Astrocyte (in vitro differentiated cells and primary cell): ENCODE measurements around the gene DNAH3. TPM values are rescaled to one million over a fixed set of nuclear protein-coding genes. Genes with fewer than 3 reads are reported as not detected.

ENCODE experiments used
- DNase-seq: peaks from one replicate; pipeline ENCODE4 v3.0.0-alpha.2; 2010; ENCODE audit warnings: low read depth
- FAIRE-seq: peaks from 2 replicates; lab custom pipeline; 2011; peaks lifted over from hg19 to GRCh38; lab: Jason Lieb, UNC
- H2AFZ ChIP-seq: 2 replicates; pipeline ENCODE4 v1.6.0; 2012; ENCODE audit warnings: low read depth, low read length, inconsistent platforms
- H3K27ac ChIP-seq: 2 replicates; pipeline ENCODE4 v1.5.1; 2011; ENCODE audit warnings: low read depth, low read length, inconsistent platforms
- H3K27me3 ChIP-seq: 2 replicates; pipeline ENCODE4 v1.6.0; 2011; ENCODE audit warnings: low read length, inconsistent platforms; ENCODE audit not compliant: insufficient read depth
- H3K36me3 ChIP-seq: 2 replicates; pipeline ENCODE4 v1.5.1; 2011; ENCODE audit warnings: low read length, inconsistent platforms; ENCODE audit not compliant: insufficient read depth
- H3K4me1 ChIP-seq: 2 replicates; pipeline ENCODE4 v1.5.1; 2011; ENCODE audit warnings: low read length, inconsistent platforms; ENCODE audit not compliant: insufficient read depth
- H3K4me2 ChIP-seq: 2 replicates; pipeline ENCODE4 v1.6.0; 2012; ENCODE audit warnings: low read length, inconsistent platforms
- H3K4me3 ChIP-seq: 2 replicates; pipeline ENCODE4 v1.5.1; 2011; ENCODE audit warnings: low read depth, mild to moderate bottlenecking, low read length, inconsistent platforms; ENCODE audit not compliant: insufficient read depth
- H3K79me2 ChIP-seq: 2 replicates; pipeline ENCODE4 v1.6.0; 2012; ENCODE audit warnings: mild to moderate bottlenecking, low read length, inconsistent platforms; ENCODE audit not compliant: insufficient read depth
- H3K9ac ChIP-seq: 2 replicates; pipeline ENCODE4 v1.6.0; 2012; ENCODE audit warnings: mild to moderate bottlenecking, low read length, inconsistent platforms
- H3K9me3 ChIP-seq: 2 replicates; pipeline ENCODE4 v1.5.1; 2012; ENCODE audit warnings: low read depth, mild to moderate bottlenecking, low read length, inconsistent platforms; ENCODE audit not compliant: insufficient read depth
- H4K20me1 ChIP-seq: 2 replicates; pipeline ENCODE4 v1.6.0; 2012; ENCODE audit warnings: low read length, inconsistent platforms; ENCODE audit not compliant: insufficient read depth
- H3K27ac Mint-ChIP-seq: one replicate; pipeline ENCODE4 v1.8.0; 2021; ENCODE audit warnings: mild to moderate bottlenecking, mixed read lengths; ENCODE audit not compliant: unreplicated experiment
- H3K27me3 Mint-ChIP-seq: one replicate; pipeline ENCODE4 v1.8.0; 2021; ENCODE audit warnings: low read depth, mixed read lengths; ENCODE audit not compliant: unreplicated experiment
- H3K36me3 Mint-ChIP-seq: one replicate; pipeline ENCODE4 v1.8.0; 2021; ENCODE audit warnings: low read depth, mixed read lengths; ENCODE audit not compliant: unreplicated experiment
- H3K4me1 Mint-ChIP-seq: one replicate; pipeline ENCODE4 v1.8.0; 2021; ENCODE audit warnings: low read depth, mixed read lengths; ENCODE audit not compliant: unreplicated experiment
- H3K4me3 Mint-ChIP-seq: one replicate; pipeline ENCODE4 v1.8.0; 2021; ENCODE audit warnings: mild to moderate bottlenecking, moderate library complexity, mixed read lengths; ENCODE audit not compliant: unreplicated experiment
- H3K9me3 Mint-ChIP-seq: one replicate; pipeline ENCODE4 v1.8.0; 2021; ENCODE audit warnings: mild to moderate bottlenecking, mixed read lengths; ENCODE audit not compliant: unreplicated experiment
- EZH2 ChIP-seq: IDR thresholded peaks from 2 replicates; pipeline ENCODE4 v1.6.1; 2012; ENCODE audit warnings: mild to moderate bottlenecking, low read length, inconsistent platforms; ENCODE audit not compliant: insufficient read depth
- total RNA-seq: library from RNA; stranded (reverse); gene quantifications from 2 replicates; pipeline ENCODE4 v1.2.1, GENCODE V29; 2021
- TF ChIP-seq, protein P1 (sequence below): IDR thresholded peaks from 2 replicates; pipeline ENCODE4 v1.5.1; 2011; ENCODE audit warnings: low read depth, mild to moderate bottlenecking, inconsistent platforms, low read length, moderate library complexity; ENCODE audit not compliant: insufficient read depth

DNAH3 gene
- total RNA-seq, 1 donor from 2014 or later = not detected

DNA sequence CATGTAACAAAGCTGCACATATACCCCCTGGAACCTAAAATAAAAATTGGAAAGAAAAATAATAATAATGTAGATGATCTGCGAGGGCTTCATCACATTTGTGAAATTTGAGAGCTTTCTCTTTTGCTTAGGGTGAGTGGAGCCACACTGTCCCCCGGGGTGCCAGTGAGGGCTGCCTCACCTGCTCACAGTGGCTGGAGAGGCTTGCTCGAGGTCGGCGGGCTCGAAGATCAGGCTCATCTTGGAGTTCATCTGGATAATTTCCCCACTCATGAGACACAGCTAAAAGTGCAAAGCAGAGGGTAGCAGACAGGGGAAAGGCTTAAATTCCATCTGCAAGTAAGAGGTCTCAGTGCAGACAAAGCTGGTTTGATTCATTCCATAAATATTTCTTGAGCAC lies 123.8 kb downstream of the DNAH3 start:
- TF ChIP-seq, protein P1, sequence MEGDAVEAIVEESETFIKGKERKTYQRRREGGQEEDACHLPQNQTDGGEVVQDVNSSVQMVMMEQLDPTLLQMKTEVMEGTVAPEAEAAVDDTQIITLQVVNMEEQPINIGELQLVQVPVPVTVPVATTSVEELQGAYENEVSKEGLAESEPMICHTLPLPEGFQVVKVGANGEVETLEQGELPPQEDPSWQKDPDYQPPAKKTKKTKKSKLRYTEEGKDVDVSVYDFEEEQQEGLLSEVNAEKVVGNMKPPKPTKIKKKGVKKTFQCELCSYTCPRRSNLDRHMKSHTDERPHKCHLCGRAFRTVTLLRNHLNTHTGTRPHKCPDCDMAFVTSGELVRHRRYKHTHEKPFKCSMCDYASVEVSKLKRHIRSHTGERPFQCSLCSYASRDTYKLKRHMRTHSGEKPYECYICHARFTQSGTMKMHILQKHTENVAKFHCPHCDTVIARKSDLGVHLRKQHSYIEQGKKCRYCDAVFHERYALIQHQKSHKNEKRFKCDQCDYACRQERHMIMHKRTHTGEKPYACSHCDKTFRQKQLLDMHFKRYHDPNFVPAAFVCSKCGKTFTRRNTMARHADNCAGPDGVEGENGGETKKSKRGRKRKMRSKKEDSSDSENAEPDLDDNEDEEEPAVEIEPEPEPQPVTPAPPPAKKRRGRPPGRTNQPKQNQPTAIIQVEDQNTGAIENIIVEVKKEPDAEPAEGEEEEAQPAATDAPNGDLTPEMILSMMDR = no peak
- TF ChIP-seq EZH2 = no peak
- Histone ChIP-seq H3K27me3 (no peaks in the 10 kb centered on the region), H4K20me1 (no peaks in the 10 kb centered on the region), H2AFZ (no peak overlapping the region), H3K79me2 (no peaks in the 10 kb centered on the region), H3K27ac (no peak overlapping the region), H3K4me3 (no peak overlapping the region), H3K36me3 (no peaks in the 10 kb centered on the region), H3K9ac (no peak overlapping the region), H3K4me1 (no peaks in the 10 kb centered on the region), H3K4me2 (no peak overlapping the region), H3K9me3 (no peaks in the 10 kb centered on the region)
- Mint-ChIP-seq H3K27me3 (no peaks in the 10 kb centered on the region), H3K27ac (no peak overlapping the region), H3K9me3 (peaks cover 2% of the 10 kb centered on the region), H3K4me1 (peaks cover 3% of the 10 kb centered on the region), H3K4me3 (no peak overlapping the region), H3K36me3 (no peaks in the 10 kb centered on the region)
- DNase-seq = peak; percentile 1
- no peak for FAIRE-seq

DNA sequence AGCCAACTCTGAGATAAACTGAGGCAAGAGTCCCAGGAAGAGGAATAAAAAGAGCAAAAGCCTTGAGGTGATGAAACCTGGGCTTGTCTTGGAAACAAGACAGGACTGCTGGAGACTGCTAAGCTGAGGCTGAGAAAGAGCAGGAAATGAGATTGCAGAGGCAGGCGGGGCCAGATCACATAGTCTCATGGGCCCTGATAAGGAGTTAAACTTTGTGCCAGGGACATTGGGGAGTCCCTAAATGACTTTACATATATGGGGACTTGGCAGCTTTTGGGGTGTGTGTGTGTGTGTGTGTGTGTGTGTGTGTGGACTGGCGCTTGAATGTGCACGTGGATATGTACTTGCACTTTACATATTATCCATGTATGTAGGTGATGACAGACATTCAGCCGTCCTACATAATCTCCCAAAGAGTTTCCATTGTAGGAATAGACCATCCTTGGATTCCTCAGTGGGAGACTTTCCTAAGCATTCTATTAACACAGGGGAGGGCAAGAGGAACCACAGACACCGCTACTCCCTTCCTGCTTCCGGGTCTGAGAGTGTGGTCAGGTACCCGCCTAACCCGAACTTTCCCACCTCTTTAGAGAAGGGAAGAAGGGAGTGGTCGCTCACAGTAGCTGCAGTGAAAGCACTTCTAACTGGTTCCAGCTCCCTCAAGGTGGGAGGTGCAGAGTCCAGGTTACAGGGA lies 127.0 kb downstream of the DNAH3 start:
- no peaks in the 10 kb centered on the region for H3K79me2 ChIP-seq
- H3K36me3 ChIP-seq = no peaks in the 10 kb centered on the region
- TF ChIP-seq, protein P1 = no peak
- no peak for TF ChIP-seq EZH2
- no peaks in the 10 kb centered on the region for H3K9me3 ChIP-seq
- no peaks in the 10 kb centered on the region for H3K27me3 ChIP-seq
- H3K4me3 ChIP-seq = no peak overlapping the region
- FAIRE-seq (no peak), DNase-seq (no peak)
- H3K27ac ChIP-seq = no peak overlapping the region
- Mint-ChIP-seq H3K27ac (no peak overlapping the region), H3K27me3 (no peaks in the 10 kb centered on the region), H3K36me3 (no peaks in the 10 kb centered on the region), H3K9me3 (peaks cover 2% of the 10 kb centered on the region), H3K4me3 (no peak overlapping the region), H3K4me1 (peaks cover 3% of the 10 kb centered on the region)
- H3K9ac ChIP-seq = no peak overlapping the region
- no peak overlapping the region for H2AFZ ChIP-seq
- no peaks in the 10 kb centered on the region for H4K20me1 ChIP-seq
- H3K4me1 ChIP-seq = no peaks in the 10 kb centered on the region
- no peak overlapping the region for H3K4me2 ChIP-seq

DNA sequence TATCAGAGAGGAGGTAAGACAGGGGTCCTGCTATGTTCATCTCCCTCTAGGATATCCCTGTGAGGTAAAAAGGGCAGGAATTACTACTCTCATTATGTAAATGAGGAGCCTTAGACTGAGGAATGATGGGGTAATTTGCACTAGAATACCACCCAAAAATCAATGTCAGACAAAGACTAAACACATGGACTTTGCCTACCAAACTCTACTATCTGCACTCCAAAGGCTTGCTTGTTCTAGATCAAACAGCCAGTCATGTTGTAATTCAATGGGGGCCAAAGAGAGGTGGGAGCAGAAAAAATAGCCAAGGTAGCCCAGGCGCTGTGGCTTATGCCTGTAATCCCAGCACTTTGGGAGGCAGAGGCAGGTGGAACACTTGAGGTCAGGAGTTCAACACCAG lies 129.3 kb downstream of the DNAH3 start:
- TF ChIP-seq, protein P1 = no peak
- no peak for TF ChIP-seq EZH2
- FAIRE-seq = no peak
- Histone ChIP-seq H2AFZ (no peak overlapping the region), H3K27ac (no peak overlapping the region), H3K27me3 (no peaks in the 10 kb centered on the region), H3K79me2 (no peaks in the 10 kb centered on the region), H3K4me1 (no peaks in the 10 kb centered on the region), H3K9ac (no peak overlapping the region), H4K20me1 (no peaks in the 10 kb centered on the region), H3K4me2 (no peak overlapping the region), H3K4me3 (no peak overlapping the region), H3K36me3 (no peaks in the 10 kb centered on the region), H3K9me3 (no peaks in the 10 kb centered on the region)
- Mint-ChIP-seq H3K4me3 (no peak overlapping the region), H3K27ac (no peak overlapping the region), H3K4me1 (no peaks in the 10 kb centered on the region), H3K9me3 (peaks cover 2% of the 10 kb centered on the region), H3K27me3 (no peaks in the 10 kb centered on the region), H3K36me3 (no peaks in the 10 kb centered on the region)
- DNase-seq = no peak
